ENCODE results near the gene STXBP5L.
"Not testable (repeated sequence)": the region's sequence is repeated elsewhere in the genome, so short reads cannot be mapped to it uniquely, and the experiment has no call there.

STXBP5L gene

DNA sequence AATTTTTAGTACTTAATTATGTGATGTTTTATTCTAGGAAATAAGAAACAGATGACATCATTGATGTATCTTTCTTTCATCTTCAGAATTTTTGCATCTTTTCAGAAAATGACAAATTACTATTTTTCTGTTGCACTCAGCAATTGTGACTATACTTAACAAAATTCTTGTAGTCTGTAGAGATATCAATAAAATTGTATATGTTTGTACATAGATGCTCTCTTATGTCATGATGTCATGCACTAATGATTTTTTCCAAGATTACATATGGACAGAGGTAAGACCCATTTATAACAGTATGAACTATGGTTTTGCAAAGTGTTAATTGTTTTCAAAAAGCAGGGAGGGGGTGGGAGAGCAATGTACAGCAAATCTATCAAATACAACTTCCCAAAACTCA, 516.5 kb downstream of the STXBP5L start:
- no peak for DNase-seq (ENCODE audit: low read depth in 2 of 2, low spot score in 1 of 2)

DNA sequence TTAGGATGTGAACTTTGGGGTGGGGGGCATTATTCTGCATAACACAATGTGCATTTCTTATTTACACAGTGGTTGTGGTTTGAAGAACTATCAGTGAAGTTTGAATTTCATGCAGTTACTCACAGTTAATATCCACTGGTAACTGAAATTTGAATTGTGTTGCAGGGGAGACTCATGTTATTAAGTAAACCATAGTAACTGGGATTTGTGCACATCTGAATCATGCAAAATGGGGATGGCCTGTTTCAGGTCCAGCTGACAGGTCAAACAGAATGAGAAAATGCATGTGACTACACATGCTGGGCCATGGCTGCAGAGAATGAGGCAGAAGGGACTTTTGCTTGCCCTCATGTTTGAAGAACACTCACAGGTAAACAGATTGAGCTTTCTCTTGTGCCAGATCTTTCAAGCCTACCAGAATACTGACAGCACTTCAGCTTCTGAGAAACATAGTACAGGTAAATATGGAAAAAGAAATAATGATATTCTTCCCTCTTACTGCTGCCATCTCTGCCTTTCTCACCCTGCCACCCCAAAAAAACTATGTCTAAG, 522.7 kb downstream of the STXBP5L start:
- DNase-seq (ENCODE audit: low read depth in 2 of 2, low spot score in 1 of 2): no peak

DNA sequence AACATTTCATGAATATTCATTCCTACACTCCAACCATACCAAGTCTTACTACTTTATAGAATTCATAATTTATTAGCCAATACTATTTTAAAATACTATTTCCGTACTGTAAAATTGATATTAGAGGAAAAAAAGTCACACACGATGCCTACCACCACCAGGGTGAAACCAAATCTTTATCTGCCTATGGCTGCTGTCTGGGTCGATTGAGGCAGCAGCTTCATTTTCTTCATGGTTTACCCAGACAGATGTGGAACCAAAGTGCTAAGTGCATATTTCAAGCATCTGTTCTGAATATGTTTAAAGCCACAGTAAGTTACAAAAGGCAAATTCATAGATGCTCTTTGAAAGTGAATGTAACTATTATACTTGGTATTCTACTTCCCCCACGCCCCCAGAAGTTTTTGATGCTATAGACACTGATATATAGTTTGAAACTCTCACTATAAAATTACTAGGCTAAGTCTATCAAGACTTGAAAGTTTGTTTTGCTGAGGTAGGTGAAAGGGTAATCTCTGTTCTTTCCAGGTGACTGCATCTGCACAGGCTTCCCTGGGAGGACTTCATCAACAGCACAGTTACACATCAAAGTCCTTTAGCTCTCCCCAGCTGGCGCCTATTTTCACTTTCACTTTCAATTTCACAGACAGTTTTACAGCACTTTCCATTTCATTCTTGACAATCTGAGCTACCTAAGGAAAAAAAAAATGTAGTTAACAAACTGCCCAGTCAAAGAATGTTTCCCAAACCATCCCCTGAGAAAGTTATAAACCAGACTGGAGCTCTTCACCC, 523.9 kb downstream of the STXBP5L start:
- DNase-seq (ENCODE audit: low read depth in 2 of 2, low spot score in 1 of 2): peak; percentile 7 to 12

DNA sequence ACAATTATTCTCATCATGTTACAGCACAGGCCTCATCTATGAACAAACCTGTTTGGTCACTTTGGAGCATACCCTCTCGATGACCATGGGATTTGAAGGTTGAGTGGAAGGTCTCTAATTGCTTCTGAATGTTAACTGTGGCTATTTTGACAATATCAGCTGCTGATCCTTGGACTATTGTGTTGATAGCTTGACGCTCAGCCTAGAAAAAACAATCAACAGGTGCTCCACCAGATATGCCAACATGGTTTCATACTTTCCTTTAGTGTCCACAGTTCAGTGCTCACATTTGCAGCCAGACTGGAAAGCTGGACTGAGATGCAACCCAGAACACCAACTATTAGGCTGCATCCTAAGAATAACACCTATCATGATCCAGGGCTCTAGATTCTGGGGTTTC, 528.1 kb downstream of the STXBP5L start:
- DNase-seq (ENCODE audit: low read depth in 2 of 2, low spot score in 1 of 2): no peak

DNA sequence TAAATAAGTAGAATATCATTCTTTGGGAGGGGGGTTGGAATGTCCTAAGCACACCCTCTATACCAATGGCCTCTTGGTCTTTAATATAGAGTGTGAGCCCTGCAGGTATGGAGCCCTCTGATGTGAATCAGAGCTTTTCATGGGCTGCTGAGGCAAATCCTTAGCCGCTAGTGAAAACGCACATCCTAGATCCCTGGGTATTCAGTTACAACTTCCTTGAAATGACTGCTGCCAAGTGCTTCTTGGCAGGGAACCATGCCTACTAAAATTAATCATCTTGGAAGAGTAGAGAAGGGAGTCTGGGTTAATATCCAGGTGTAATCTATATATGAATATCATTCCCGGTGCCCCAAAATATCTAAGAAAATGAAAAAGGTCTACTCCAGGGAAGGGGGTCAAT, 528.6 kb downstream of the STXBP5L start:
- DNase-seq (ENCODE audit: low read depth in 2 of 2, low spot score in 1 of 2): no peak

DNA sequence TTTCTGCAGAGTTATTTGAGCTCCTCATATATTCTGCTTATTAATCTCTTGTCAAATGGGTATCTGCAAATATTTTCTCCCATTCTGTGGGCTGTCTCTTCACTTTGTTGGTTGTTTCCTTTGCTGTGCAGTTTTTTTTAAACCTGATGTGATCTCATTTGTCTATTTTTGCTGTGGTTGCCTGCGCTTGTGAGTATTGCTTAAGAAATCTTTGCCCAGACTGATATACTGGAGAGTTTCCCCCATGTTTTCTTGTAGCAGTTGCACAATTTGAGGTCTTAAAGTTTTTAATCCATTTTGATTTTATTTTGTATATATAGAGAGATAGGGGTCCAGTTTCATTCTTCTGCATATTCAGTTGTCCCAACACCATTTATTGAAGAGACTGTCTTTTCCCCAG, 535.5 kb downstream of the STXBP5L start:
- DNase-seq (ENCODE audit: low read depth in 2 of 2, low spot score in 1 of 2): no peak

DNA sequence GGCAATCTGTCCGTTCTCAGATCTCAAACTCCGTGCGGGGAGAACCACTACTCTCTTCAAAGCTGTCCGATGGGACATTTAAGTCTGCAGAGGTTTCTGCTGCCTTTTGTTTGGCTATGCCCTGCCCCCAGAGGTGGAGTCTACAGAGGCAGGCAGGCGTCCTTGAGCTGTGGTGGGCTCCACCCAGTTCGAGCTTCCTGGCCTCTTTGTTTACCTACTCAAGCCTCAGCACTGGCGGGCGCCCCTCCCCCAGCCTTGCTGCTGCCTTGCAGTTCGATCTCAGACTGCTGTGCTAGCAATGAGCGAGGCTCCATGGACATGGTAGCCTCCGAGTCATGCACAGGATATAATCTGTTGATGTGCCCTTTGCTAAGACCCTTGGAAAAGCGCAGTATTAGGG, 543.7 kb downstream of the STXBP5L start:
- DNase-seq (ENCODE audit: low read depth in 2 of 2, low spot score in 1 of 2): not testable (repeated sequence)

DNA sequence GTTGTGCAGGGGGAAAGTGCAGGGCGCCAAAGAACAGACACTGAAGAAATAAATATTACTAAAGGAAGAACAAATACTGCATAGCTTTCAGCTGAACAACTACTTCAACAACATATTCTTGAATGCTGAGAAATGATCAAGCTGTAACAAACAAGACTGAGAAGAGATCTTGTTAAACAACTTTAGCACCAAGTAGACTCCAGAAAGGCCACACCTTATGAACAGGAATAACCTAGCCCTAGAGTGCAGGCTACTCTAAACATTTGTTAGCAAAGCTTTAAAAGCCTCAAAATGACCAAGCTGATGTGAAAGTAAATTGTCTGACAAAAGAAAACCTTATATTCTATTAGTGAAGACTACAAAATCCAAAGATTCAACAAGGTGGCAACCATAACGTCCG, 554.6 kb downstream of the STXBP5L start:
- no peak for DNase-seq (ENCODE audit: low read depth in 2 of 2, low spot score in 1 of 2)

DNA sequence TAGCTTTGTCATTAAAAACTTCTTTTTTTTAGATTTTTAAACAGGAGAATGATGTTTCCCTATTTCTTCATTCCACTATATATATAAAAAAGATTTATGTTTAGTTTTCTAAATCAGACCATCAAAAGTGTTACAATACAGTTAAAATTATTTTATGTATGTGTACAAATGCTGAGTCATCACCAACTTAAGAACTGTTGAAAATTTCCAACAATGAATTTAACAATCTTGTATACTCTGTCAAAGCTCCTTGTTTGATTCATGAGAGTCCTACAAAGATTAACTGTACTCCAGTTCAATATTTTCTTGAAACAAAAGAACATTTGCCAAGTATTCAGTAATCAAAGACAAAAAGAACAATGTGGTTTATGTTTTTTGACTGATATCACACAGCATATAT, 555.7 kb downstream of the STXBP5L start:
- DNase-seq (ENCODE audit: low read depth in 2 of 2, low spot score in 1 of 2): no peak

DNA sequence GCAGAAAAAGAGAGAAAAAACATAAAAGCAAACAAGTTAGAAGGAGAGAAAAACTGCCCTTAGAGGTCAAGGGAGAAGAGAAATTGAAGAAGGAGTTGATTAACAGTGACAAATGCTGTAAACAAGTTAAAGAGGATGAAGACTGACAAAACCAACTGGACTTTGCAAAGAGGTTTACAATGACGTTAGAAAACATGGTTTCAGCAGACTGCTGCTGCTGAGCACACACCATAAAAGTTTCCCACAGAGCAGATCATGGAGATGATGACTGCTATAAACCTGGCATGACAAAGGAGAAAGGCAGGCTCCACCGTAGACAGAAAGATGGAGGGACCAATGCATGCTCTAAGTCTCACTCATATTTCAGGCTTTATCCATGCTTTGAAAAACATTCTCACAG, 559.1 kb downstream of the STXBP5L start:
- no peak for DNase-seq (ENCODE audit: low read depth in 2 of 2, low spot score in 1 of 2)

DNA sequence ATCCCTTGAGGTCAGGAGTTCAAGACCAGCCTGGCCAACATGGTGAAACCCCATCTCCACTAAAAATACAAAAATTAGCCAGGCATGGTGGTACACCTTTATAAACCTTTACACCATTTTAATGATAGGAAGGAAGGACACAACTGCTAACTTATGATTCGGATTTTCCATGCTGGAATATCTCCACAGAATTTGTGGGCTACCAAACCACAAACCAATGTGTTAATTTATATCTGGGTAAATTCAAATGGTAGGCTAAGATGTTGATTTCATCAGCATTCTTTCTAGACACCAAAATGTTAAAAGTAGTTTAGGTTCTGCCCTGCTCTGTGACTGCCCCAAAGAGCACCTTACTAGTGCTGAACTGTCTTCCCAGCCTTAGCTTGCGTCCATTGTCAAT, 565.0 kb downstream of the STXBP5L start:
- DNase-seq (ENCODE audit: low read depth in 2 of 2, low spot score in 1 of 2): no peak

All from stimulated activated CD8-positive, alpha-beta memory T cell treated with anti-CD3 and anti-CD28 coated beads, Interleukin-4, amount 100 ng/mL, for 1 hour (primary cell).